ENCODE data around the gene C13orf46. TPM values are rescaled to one million over a fixed set of nuclear protein-coding genes. Genes with fewer than 3 reads are reported as not detected.
A peak's percentile ranks its signal among the peaks of the same experiment; 100 is the strongest.

Gene C13orf46
- total RNA-seq, 2 donors from 2014 or later, result 28.8 to 38.6 TPM

GRCh38 chr13:113912596-113912995 lies 61.3 kb downstream of the C13orf46 start:
- no peak for DNase-seq
- Histone ChIP-seq H3K4me3 (no peak overlapping the region), H3K4me1 (peaks cover 10% of the 10 kb centered on the region), H3K27ac (no peak overlapping the region), H3K9me3 (no peaks in the 10 kb centered on the region), H3K27me3 (no peaks in the 10 kb centered on the region), H3K36me3 (replicated peaks in 1 of 2; ENCODE audit: insufficient read depth in 1 of 2, low read depth in 2 of 2) (no peaks in the 10 kb centered on the region)
- WGBS, 2 donors, result 68 to 70% methylated on average over 3 of the region's 3 CpGs
- intact Hi-C loops (cut with DNase I), result no loop called here
- TF ChIP-seq CTCF (IDR thresholded peaks at IDR 0.05) (no peak), POLR2A (IDR thresholded peaks at IDR 0.05) (no peak)
- ATAC-seq, result no peak

- Histone ChIP-seq H3K4me3 (no peak overlapping the region), H3K4me1 (peaks cover 16% of the 10 kb centered on the region), H3K36me3 (replicated peaks in 1 of 2; ENCODE audit: insufficient read depth in 1 of 2, low read depth in 2 of 2) (no peaks in the 10 kb centered on the region), H3K9me3 (no peaks in the 10 kb centered on the region), H3K27me3 (no peaks in the 10 kb centered on the region), H3K27ac (peak overlapping the region in 3 of 4 donors; percentile 34 to 50 (median 35))
- no peak for TF ChIP-seq POLR2A (IDR thresholded peaks at IDR 0.05)
- TF ChIP-seq CTCF (IDR thresholded peaks at IDR 0.05), result no peak
- ATAC-seq (peak; percentile 32), DNase-seq (peak in 3 of 4 donors; percentile 22 to 55 (median 51))
- WGBS, 2 donors, result 35 to 36% methylated on average over 14 to 17 of the region's 17 CpGs
- intact Hi-C loops (cut with DNase I), result no loop called here
Measured at GRCh38 chr13:113907635-113908617, 66.0 kb downstream of the C13orf46 start.

- H3K4me1 ChIP-seq, result peaks cover 16% of the 10 kb centered on the region
- ATAC-seq (no peak), DNase-seq (peak in 1 of 4 donors; percentile 8)
- TF ChIP-seq POLR2A (IDR thresholded peaks at IDR 0.05), result no peak
- no peak for TF ChIP-seq CTCF (IDR thresholded peaks at IDR 0.05)
- H3K9me3 ChIP-seq, result no peaks in the 10 kb centered on the region
- H3K27ac ChIP-seq, result no peak overlapping the region
- no peaks in the 10 kb centered on the region for H3K36me3 ChIP-seq (replicated peaks in 1 of 2; ENCODE audit: insufficient read depth in 1 of 2, low read depth in 2 of 2)
- WGBS, 2 donors, result 47 to 51% methylated on average over 4 of the region's 4 CpGs
- intact Hi-C loops (cut with DNase I), result no loop called here
- no peak overlapping the region for H3K4me3 ChIP-seq
- H3K27me3 ChIP-seq, result no peaks in the 10 kb centered on the region
Measured at GRCh38 chr13:113906571-113906970, 67.3 kb downstream of the C13orf46 start.

- no peaks in the 10 kb centered on the region for H3K27me3 ChIP-seq
- H3K27ac ChIP-seq, result no peak overlapping the region
- intact Hi-C loops (cut with DNase I), result no loop called here
- peaks cover 16% of the 10 kb centered on the region for H3K4me1 ChIP-seq
- ATAC-seq, result no peak
- no peaks in the 10 kb centered on the region for H3K9me3 ChIP-seq
- H3K36me3 ChIP-seq (replicated peaks in 1 of 2; ENCODE audit: insufficient read depth in 1 of 2, low read depth in 2 of 2), result no peaks in the 10 kb centered on the region
- peak in 1 of 4 donors; percentile 5 for DNase-seq
- WGBS, 2 donors, result 74 to 82% methylated on average over 8 of the region's 8 CpGs
- TF ChIP-seq POLR2A (IDR thresholded peaks at IDR 0.05), result no peak
- no peak for TF ChIP-seq CTCF (IDR thresholded peaks at IDR 0.05)
- no peak overlapping the region for H3K4me3 ChIP-seq
Measured at GRCh38 chr13:113905942-113906341, 67.9 kb downstream of the C13orf46 start.

All from body of pancreas (tissue), 4 donors.